HEK293T (cell line): Measurements from ENCODE around the gene RETREG3.
A peak's percentile ranks its signal among the peaks of the same experiment; 100 is the strongest.

Experiments
- CTCF ChIA-PET: fragments of 350-600 bp; formaldehyde crosslinking; extraction: SDS; loops from one replicate; lab custom pipeline; 2021; ENCODE audit warnings: antibody characterized with exemption, inconsistent platforms; lab: Yijun Ruan, JAX
- POLR2A ChIA-PET: fragments of 350-600 bp; formaldehyde crosslinking; extraction: SDS; loops from one replicate; lab custom pipeline; 2020; ENCODE audit warnings: antibody characterized with exemption, inconsistent platforms; lab: Yijun Ruan, JAX
- DNase-seq: peaks from one replicate; pipeline ENCODE4 v3.0.0; 2012; ENCODE audit warnings: mixed read lengths; ENCODE audit errors: extremely low spot score
- ARNT ChIP-seq: fragments of 450-650 bp; IDR thresholded peaks from 2 replicates; pipeline ENCODE4 v1.6.1; 2017; ENCODE audit warnings: mild to moderate bottlenecking
- BHLHE40 ChIP-seq: fragments of 450-650 bp; IDR thresholded peaks from 2 replicates; pipeline ENCODE4 v1.6.1; 2016; ENCODE audit warnings: mild to moderate bottlenecking, moderate library complexity, borderline replicate concordance
- CTBP1 ChIP-seq: fragments of 450-650 bp; IDR thresholded peaks from 2 replicates; pipeline ENCODE4 v1.6.1; 2016; ENCODE audit warnings: borderline replicate concordance
- ELF4 ChIP-seq: fragments of 450-650 bp; IDR thresholded peaks from 2 replicates; pipeline ENCODE4 v1.6.1; 2017; ENCODE audit warnings: antibody characterized with exemption
- FOXK2 ChIP-seq: fragments of 450-650 bp; IDR thresholded peaks from 2 replicates; pipeline ENCODE4 v1.6.1; 2016; ENCODE audit warnings: mild to moderate bottlenecking
- FOXM1 ChIP-seq: fragments of 450-650 bp; IDR thresholded peaks from 2 replicates; pipeline ENCODE4 v1.6.1; 2017; ENCODE audit warnings: mild to moderate bottlenecking, borderline replicate concordance
- HDGF ChIP-seq: fragments of 450-650 bp; IDR thresholded peaks from 2 replicates; pipeline ENCODE4 v1.6.1; 2017; ENCODE audit warnings: antibody characterized with exemption, borderline replicate concordance
- L3MBTL2 ChIP-seq: fragments of 450-650 bp; conservative IDR thresholded peaks from 2 replicates; pipeline ENCODE4 v1.6.1; 2016; ENCODE audit warnings: mild to moderate bottlenecking
- LEF1 ChIP-seq: fragments of 450-650 bp; IDR thresholded peaks from 2 replicates; pipeline ENCODE4 v1.6.1; 2017; ENCODE audit warnings: mild to moderate bottlenecking, borderline replicate concordance
- SP1 ChIP-seq: fragments of 450-650 bp; IDR thresholded peaks from 2 replicates; pipeline ENCODE4 v1.6.1; 2017
- SUZ12 ChIP-seq: fragments of 450-650 bp; IDR thresholded peaks from 2 replicates; pipeline ENCODE4 v1.6.1; 2016; ENCODE audit warnings: mild to moderate bottlenecking
- TARDBP ChIP-seq: fragments of 450-650 bp; IDR thresholded peaks from 2 replicates; pipeline ENCODE4 v1.6.1; 2016
- ZNF384 ChIP-seq: fragments of 450-650 bp; IDR thresholded peaks from 2 replicates; pipeline ENCODE4 v1.6.1; 2016
- TF ChIP-seq, protein P1 (sequence below): fragments of 450-650 bp; IDR thresholded peaks from 2 replicates; pipeline ENCODE4 v1.6.1; 2016

RETREG3 gene

DNA sequence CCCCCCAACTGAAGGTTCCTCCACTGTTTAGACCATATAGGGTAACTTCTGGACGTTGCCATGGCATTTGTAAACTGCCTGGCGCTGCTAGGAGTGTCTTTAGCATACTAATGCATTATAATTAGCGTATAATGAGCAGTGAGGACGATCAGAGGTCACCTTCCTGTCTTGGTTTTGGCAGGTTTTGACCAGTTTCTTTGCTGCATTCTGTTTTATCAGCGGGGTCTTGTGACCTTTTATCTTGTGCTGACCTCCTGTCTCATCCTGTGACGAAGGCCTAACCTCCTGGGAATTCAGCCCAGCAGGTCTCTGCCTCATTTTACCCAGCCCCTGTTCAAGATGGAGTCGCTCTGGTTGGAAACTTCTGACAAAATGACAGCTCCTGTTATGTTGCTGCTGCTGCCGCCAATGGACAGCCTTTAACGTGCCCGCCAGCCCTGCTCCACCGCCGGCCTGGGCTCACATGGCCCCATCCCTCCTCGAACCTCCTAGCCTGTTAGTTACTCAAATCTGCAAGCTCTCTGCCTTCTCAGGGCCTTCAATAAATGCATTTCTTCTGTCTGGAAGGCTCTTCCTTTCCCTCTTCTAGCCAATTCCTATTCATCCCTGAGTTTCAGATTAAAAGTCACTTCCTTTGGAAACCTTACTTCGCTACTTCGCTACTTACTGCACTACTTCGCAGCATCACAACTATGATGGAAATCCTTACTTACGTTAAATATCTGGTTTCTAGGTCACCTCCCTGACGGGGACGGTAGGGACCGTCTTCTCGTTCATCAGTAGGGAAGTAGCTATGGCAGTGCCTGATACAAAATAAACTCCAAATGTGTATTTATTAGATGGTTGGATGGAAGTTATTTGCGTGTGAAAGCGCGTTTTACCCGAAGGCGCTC lies 73.8 kb downstream of the RETREG3 start:
- TF ChIP-seq ZNF384 (no peak), TARDBP (no peak), L3MBTL2 (peak; percentile 70; the same call in 1 of the 2 replicates), LEF1 (no peak), BHLHE40 (no peak)
- TF ChIP-seq, protein P1, sequence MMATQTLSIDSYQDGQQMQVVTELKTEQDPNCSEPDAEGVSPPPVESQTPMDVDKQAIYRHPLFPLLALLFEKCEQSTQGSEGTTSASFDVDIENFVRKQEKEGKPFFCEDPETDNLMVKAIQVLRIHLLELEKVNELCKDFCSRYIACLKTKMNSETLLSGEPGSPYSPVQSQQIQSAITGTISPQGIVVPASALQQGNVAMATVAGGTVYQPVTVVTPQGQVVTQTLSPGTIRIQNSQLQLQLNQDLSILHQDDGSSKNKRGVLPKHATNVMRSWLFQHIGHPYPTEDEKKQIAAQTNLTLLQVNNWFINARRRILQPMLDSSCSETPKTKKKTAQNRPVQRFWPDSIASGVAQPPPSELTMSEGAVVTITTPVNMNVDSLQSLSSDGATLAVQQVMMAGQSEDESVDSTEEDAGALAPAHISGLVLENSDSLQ, result no peak
- POLR2A ChIA-PET, result interaction anchor here (0.6 to 3.4 kb wide), 24 partner anchors 8 to 569 kb away, joined by 3 to 37 read pairs (median 6); partner anchors contain the start of genes CAVIN1, CNP, HSD17B1 and MLX
- no peak for DNase-seq
- CTCF ChIA-PET, result interaction anchor here (0.6 to 1.4 kb wide), 6 partner anchors 8 to 234 kb away, joined by 3 to 10 read pairs (median 4); partner anchors contain the start of gene PSMC3IP

DNA sequence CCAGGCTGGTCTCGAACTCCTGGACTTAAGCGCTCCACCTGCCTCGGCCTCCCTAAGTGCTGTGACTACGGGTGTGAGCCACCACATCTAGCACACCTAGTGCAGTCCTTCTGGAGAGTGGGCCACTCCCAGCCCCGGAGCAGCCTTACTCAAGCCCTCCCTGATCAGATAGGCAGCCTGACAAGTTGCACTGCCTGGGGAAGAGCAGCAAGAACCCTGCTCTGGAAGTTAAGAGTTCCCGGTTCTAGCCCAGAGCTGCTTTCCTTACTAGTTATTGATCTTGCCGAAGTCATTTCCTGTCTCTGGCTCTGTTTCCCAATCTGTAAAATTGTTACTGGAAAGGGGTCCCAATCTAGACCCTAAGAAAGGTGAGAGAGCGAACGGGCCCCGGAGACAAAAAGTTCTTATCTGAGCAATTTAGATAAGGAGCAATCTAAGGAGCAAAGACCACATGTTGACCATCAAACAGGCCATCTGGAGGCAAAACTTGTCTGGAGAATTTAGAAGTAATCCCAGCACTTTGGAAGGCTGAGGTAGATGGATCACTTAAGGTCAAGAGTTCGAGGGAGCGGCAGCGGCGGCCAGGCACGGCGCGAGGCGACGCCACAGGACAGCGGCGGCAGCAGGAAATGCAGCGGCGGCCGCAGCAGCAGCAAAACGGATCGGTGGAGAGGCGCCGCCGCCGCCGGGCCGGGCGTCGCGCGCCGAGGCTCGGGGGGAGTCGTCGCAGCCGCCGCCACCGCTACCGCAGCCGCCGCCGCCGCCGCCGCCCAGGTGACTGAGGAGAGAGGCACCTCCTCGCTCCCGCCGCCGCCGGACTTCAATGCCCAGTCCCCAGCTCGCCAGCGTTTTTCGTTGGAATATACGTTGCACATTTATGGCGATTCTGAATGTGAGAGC lies 77.5 kb downstream of the RETREG3 start:
- POLR2A ChIA-PET, result interaction anchor here (0.7 to 1.2 kb wide), 4 partner anchors 10 to 241 kb away, joined by 3 to 7 read pairs (median 3); partner anchors contain the start of genes CAVIN1 and VPS25
- peak; percentile 60 for DNase-seq
- CTCF ChIA-PET, result interaction anchor here (0.6 to 1.0 kb wide), 2 partner anchors 12 to 25 kb away, joined by 3 to 5 read pairs; no protein-coding TSS in a partner anchor
- TF ChIP-seq FOXK2, result no peak
- 0 out of 2 replicates have a peak, but pooled peaks have one; percentile 40 for TF ChIP-seq FOXM1

DNA sequence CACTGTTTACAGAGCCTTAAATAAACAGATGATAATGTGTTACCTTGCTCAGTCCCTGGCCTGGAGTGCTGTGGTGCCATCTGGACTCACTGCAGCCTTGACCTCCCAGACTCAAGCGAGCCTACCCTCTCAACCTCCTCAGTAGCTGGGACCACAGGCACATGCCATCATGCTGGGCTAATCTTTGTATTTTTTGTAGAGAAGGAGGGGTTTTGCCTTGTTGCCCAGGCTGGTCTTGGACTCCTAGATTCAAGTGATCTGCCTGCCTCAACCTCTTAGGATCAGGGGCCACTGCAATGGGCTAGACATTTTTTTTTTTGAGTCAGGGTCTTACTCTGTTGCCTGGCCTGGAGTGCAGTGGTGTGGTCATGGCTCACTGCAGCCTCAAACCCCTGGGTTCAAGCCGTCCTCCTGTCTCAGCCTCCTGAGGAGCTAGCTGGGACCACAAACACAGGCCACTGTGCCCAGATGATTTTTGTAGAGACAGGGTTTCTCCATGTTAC lies 78.2 kb downstream of the RETREG3 start:
- ChIA-PET CTCF (interaction anchor here (0.5 to 1.1 kb wide), 2 partner anchors 92 to 232 kb away, joined by 3 to 4 read pairs; no protein-coding TSS in a partner anchor), POLR2A (no interaction called here)
- no peak for TF ChIP-seq ARNT
- no peak for TF ChIP-seq SP1
- TF ChIP-seq FOXM1, result no peak
- TF ChIP-seq TARDBP, result no peak
- TF ChIP-seq SUZ12, result no peak
- no peak for TF ChIP-seq CTBP1
- TF ChIP-seq ZNF384, result no peak
- TF ChIP-seq HDGF, result no peak
- TF ChIP-seq FOXK2, result no peak
- no peak for TF ChIP-seq ELF4
- no peak for TF ChIP-seq L3MBTL2
- no peak for TF ChIP-seq BHLHE40
- no peak for TF ChIP-seq LEF1
- no peak for DNase-seq
